ENCODE data around the gene MACROH2A1.

- TF ChIP-seq POLR2A (IDR thresholded peaks at IDR 0.05) (no peak), CTCF (IDR thresholded peaks at IDR 0.05) (no peak), POLR2AphosphoS5 (IDR thresholded peaks at IDR 0.05) (no peak)
These were observed 76.8 kb downstream of the MACROH2A1 start for GRCh38 chr5:135322271-135322670.
